Measurements from ENCODE around the gene SPIRE1.
A peak's percentile ranks its signal among the peaks of the same experiment; 100 is the strongest.
"Not testable (repeated sequence)": the region's sequence is repeated elsewhere in the genome, so short reads cannot be mapped to it uniquely, and the experiment has no call there.

Gene SPIRE1

DNA sequence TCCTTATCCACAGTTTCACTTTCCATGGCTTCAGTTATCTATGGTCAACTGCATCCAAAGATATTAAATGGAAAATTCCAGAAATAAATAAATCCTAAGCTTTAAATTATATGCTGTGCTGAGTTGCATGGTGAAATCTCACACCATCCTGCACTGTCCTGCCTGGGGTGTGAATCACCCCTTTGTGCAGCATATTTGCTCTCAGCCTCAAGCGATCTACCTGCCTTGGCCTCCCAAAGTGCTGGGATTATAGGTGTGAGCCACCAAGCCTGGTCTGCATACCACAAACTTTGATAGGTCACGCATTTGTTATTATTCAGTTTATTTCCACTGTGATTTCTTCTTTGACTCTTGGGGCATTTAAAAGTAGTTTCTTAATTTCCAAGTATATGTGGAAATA, 117.2 kb downstream of the SPIRE1 start:
- no peak for DNase-seq (ENCODE audit: low read depth)
- no peak overlapping the region for H3K4me3 ChIP-seq (ENCODE audit: low read depth, low read length)
- TF ChIP-seq, protein P1, sequence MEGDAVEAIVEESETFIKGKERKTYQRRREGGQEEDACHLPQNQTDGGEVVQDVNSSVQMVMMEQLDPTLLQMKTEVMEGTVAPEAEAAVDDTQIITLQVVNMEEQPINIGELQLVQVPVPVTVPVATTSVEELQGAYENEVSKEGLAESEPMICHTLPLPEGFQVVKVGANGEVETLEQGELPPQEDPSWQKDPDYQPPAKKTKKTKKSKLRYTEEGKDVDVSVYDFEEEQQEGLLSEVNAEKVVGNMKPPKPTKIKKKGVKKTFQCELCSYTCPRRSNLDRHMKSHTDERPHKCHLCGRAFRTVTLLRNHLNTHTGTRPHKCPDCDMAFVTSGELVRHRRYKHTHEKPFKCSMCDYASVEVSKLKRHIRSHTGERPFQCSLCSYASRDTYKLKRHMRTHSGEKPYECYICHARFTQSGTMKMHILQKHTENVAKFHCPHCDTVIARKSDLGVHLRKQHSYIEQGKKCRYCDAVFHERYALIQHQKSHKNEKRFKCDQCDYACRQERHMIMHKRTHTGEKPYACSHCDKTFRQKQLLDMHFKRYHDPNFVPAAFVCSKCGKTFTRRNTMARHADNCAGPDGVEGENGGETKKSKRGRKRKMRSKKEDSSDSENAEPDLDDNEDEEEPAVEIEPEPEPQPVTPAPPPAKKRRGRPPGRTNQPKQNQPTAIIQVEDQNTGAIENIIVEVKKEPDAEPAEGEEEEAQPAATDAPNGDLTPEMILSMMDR (IDR thresholded peaks at IDR 0.05; ENCODE audit: insufficient read depth, low read depth, low read length, missing control alignments), result no peak

DNA sequence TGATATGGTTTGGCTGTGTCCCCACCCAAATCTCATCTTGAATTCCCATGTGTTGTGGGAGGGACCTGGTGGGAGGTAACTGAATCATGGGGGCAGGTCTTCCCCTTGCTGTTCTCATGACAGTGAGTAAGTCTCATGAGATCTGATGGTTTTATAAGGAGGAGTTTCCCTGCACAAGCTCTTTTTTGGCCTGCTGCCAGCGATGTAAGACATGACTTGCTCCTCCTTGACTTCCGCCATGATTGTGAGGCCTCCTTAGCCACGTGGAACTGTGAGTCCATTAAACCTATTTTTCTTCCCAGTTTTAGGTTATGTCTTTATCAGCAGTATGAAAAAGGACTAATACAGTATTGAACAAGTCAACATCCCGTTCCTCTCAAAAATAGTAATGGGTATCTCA, 118.7 kb downstream of the SPIRE1 start:
- H3K4me3 ChIP-seq (ENCODE audit: low read depth, low read length), result not testable (repeated sequence)

DNA sequence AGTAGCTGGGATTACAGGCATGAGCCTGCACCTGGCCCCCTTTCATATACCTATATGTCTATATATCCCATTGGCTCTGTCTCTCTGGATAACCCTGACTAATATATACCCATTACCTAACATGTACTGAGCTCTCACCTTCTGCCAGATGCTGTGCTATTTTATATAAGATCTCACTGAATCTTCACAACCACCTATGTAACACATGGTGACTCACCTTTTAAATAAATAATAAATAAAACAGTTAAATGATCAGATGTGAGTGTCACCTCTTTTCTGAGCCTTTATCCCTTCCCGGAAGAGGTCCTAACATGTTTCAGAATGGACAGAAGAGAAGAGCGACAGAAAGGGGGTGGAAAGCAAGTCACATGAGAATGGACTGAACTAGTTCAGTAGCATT, 123.1 kb downstream of the SPIRE1 start:
- DNase-seq (ENCODE audit: low read depth), result no peak
- H3K4me3 ChIP-seq (ENCODE audit: low read depth, low read length), result no peak overlapping the region
- TF ChIP-seq, protein P1 (IDR thresholded peaks at IDR 0.05; ENCODE audit: insufficient read depth, low read depth, low read length, missing control alignments), result no peak

More for the DNA sequence above, 118.7 kb downstream of the SPIRE1 start:
- DNase-seq (ENCODE audit: low read depth), result peak; percentile 12

DNA sequence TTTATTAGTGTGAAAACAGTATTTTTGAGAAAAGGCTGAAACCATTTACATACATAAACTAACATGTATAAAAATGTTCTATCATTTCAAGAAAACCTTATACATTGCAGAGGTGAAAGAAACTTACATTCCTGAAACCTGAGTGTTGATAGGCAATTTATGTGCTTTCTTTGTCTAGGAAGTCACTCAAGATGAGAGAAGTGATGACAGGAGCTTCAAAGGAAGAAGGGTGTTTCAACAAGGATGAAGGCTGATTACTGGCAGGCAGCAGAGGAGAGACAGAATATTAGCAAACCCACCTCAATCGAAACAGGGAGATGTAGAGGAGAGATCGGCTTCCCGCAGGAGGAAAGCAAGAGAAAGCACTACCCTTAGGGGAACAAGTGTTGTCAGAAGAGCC, 125.2 kb downstream of the SPIRE1 start:
- TF ChIP-seq, protein P1 (IDR thresholded peaks at IDR 0.05; ENCODE audit: insufficient read depth, low read depth, low read length, missing control alignments), result no peak
- no peak for DNase-seq (ENCODE audit: low read depth)
- no peak overlapping the region for H3K4me3 ChIP-seq (ENCODE audit: low read depth, low read length)

DNA sequence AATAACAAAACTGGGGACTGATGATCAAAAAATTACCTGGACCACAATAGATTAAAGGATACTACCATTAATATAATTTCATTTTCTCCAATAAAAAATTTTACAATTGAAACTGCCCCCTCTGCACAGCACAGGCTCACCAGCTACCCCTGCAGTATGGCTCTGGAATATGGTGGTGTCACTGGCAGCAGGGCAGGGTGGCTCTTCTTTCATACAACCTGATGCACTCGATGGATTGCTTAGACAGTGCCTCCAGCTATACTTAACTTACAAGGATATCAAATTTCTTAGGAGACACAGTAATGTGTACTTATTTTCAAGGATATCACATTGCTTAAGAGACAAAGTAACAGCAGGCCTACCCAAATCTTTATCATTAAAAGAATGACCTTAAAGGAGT, 126.2 kb downstream of the SPIRE1 start:
- no peak overlapping the region for H3K4me3 ChIP-seq (ENCODE audit: low read depth, low read length)
- no peak for DNase-seq (ENCODE audit: low read depth)
- TF ChIP-seq, protein P1 (IDR thresholded peaks at IDR 0.05; ENCODE audit: insufficient read depth, low read depth, low read length, missing control alignments), result peak; percentile 2

DNA sequence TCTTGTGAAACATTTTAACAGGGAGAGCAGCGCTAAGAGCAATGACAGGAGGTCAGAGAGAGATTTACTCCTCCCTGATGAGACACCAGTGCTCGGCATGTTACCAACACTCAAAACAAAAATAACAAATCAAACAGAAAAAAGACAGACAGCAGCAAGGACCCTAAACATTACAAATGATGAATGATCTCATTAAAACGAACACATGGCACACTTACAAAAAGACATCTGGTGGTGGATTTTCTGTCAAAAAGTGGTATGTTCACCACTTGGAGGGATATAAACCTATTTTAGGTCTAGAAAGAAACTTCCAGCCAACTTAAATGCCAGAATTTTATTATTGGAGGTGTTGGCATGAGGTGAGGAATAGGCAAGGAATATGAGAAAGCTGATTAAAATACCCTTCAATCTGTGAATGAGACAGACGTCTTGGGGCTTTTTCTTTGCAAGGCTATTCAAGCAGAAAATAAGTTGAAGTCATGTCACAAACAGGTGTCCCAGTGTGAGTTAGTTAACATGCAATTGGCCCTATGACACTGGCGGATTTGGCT, 137.4 kb downstream of the SPIRE1 start:
- peak; percentile 41 for DNase-seq (ENCODE audit: low read depth)
- no peak overlapping the region for H3K4me3 ChIP-seq (ENCODE audit: low read depth, low read length)

DNA sequence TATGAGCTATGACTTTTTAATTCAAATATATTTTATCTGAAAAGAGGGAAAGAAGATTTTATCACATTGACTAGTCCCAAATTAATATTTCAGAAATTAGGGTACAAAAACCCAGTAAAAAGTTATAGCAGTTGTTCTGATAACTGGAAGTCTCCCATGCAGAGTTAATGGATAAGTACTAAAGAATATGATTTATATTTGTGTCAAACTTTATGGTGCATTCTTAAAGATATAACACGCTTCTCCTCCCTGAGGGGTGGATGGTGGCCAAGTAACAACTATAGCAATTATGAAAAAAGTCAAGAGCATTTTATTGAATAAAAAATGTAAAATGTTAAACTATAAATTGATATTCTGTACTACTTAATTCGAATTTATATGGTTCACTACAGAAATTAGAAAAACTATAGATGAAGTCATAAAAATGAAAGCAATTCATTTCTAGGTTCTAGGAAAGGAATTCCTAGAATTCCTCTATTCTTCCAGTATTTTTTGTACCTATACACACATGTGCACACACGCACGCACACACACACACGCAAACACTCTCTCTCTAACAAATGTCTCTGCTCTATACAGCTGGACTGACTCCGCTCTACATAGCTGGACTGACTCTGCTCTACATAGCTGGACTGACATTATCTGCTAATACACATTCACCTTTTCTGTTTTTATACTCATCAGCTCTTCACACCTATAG, 138.9 kb downstream of the SPIRE1 start:
- DNase-seq (ENCODE audit: low read depth), result no peak
- TF ChIP-seq, protein P1 (IDR thresholded peaks at IDR 0.05; ENCODE audit: insufficient read depth, low read depth, low read length, missing control alignments), result no peak
- H3K4me3 ChIP-seq (ENCODE audit: low read depth, low read length), result no peak overlapping the region

More for the DNA sequence above, 137.4 kb downstream of the SPIRE1 start:
- TF ChIP-seq, protein P1 (IDR thresholded peaks at IDR 0.05; ENCODE audit: insufficient read depth, low read depth, low read length, missing control alignments), result no peak

All from GM12865 (cell line).